Measurements from ENCODE around the gene KIDINS220.

KIDINS220 gene

DNA sequence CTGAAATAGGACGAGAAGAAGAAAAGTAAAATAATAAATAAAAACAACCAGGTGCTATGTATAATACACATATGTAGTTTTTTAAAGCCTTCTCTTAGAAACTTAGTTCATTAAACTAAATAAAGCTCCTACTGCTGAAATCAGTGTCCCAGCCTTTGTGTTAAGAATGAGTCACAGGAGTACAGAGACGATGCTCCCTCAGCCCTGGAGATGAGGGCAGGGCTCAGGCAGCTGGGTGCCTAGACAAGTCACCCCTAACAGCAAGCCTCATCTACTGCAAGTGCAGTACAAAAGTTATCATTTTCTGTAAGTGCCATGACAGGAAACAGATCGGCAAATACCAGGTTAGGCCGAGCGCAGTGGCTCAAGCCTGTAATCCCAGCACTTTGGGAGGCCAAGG lies 18.2 kb downstream of the KIDINS220 start:
- no peak overlapping the region for H3K4me3 ChIP-seq (ENCODE audit: low read length)
- DNase-seq (ENCODE audit: low read depth, low spot score), result no peak

GRCh38 chr2:8817221-8817620 lies 20.2 kb downstream of the KIDINS220 start:
- DNase-seq (ENCODE audit: low read depth, low spot score), result no peak
- no peak overlapping the region for H3K4me3 ChIP-seq (ENCODE audit: low read length)

- DNase-seq (ENCODE audit: low read depth, low spot score), result no peak
- no peak overlapping the region for H3K4me3 ChIP-seq (ENCODE audit: low read length)
These were observed 30.3 kb downstream of the KIDINS220 start for GRCh38 chr2:8806885-8807704.

DNA sequence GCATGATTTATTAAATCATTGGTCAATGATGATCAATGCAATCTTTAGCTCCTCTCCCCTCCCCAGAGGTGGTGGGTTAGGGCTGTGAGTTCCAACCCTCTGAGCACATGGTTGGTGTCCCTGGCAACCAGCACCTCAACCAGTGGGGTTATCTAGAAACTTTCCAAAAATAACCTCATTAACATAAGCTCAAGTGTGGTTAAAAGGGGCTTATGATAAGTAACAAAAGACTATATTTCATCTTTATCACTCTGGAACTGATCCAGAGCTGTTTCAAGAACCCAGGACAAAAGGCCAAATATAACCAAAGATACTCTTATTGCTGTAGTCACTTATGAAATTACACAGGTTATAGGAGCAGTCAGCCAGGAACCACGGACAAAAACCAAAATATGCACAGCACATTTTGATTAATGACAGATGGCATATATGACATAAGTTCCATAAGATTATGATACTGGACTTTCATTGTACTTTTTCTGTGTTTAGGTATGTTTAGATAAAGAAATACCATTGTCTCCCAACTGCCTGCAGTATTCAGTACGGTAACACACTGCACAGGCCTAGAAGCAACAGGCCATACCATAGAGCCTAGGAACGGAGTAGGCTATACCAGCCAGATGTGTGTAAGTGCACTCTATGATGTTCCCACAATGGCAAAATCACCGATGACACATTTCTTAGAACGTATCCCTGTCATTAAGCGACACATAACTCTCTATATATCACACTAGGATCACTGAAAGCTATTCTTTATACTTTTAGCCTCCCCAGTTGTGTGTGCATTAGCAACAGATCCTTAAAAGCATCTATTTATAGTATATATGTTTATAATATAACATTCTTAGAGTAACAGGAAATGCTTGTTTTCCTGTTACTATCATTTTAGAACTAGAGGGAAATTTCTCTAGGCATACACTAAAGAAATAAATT lies 31.9 kb downstream of the KIDINS220 start:
- DNase-seq (ENCODE audit: low read depth, low spot score), result no peak
- H3K4me3 ChIP-seq (ENCODE audit: low read length), result no peak overlapping the region

DNA sequence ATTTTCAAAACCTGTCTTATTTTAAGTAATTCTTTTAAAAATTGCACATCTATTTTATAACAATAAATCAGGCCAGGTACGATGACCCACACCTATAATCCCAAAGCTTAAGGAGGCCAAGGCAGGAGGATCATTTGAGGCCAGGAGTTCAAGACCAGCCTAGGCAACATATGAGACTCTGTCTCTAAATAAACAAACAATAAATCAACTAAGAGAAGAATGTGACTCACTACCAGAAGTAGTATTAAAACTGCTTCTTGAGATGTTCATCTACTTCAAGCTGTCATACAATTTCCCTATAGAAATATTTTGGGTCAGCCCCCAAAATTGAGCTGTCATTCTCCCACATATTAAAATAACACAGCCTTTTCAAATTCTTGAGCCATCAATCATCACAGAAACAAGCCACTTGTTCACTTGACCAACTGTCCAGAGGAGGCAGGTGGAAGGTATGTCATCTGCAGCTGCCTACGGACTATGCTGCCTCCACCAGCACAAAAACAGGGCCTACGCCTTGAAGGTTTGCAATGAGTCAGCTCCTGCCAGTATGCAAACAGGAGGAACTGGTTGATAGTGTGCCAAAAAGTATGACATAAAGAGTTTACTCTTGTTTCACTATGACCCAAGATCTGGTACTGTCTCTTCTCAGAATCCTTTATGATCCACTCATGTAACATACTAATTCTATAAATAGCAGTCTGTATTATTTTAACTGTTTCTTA lies 33.6 kb downstream of the KIDINS220 start:
- no peak overlapping the region for H3K4me3 ChIP-seq (ENCODE audit: low read length)
- DNase-seq (ENCODE audit: low read depth, low spot score), result no peak

GRCh38 chr2:8802741-8803140 lies 34.7 kb downstream of the KIDINS220 start:
- no peak for DNase-seq (ENCODE audit: low read depth, low spot score)
- no peak overlapping the region for H3K4me3 ChIP-seq (ENCODE audit: low read length)

GRCh38 chr2:8800821-8801220 lies 36.6 kb downstream of the KIDINS220 start:
- no peak overlapping the region for H3K4me3 ChIP-seq (ENCODE audit: low read length)
- no peak for DNase-seq (ENCODE audit: low read depth, low spot score)

DNA sequence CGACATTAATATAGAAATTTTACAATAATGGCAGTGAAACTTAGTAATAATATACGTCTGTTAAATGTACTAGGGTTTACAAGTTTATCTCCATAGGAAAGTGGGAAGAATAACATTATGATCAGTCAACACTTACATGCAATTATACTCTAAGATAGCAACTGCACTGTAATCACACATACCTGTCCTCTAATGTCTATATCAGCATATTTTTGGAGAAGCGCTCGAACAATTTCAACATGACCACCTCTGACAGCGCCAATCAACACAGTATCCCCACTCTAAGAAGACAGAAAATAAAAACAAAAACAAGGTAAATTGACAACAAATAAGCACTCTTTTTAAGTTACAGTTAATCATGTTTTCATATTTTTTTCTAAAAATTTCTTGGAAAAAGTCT lies 37.2 kb downstream of the KIDINS220 start:
- no peak overlapping the region for H3K4me3 ChIP-seq (ENCODE audit: low read length)
- no peak for DNase-seq (ENCODE audit: low read depth, low spot score)

DNA sequence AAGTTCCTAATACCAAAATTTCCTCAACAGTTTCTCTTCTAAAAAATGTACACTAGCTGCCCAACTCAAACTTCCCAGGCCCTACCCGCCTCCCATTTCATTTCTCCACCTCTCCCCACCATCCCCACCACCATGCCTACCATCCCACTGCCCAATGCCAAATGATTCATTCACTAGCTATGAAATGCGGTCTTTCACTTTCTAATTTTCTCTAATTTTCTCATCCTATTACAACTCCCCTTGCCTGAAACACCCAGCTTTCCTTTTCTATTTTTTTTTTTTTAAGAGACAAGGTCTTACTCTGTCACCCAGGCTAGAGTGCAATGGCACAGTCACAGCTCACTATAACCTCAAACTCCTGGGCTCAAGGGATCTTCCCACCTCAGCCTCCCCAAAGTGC lies 38.4 kb downstream of the KIDINS220 start:
- DNase-seq (ENCODE audit: low read depth, low spot score), result no peak
- H3K4me3 ChIP-seq (ENCODE audit: low read length), result no peak overlapping the region

DNA sequence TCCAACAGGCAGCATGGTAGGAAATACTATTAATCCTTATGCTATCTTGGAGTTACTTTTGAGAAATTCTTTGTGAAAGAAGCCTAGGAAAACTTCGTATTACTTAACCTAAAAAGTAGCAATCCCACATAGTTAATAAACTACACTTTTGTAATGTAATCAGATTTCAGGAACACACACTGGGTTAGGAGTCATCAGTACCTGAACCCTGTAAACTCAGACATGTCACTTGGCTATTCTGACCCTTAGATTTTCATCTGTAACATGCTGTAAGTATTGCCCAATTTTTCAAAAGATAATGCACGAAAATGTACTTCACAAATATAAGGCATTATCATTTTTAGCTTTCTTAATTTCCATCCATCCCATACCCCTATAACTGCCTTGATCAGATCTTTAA lies 39.0 kb downstream of the KIDINS220 start:
- H3K4me3 ChIP-seq (ENCODE audit: low read length), result no peak overlapping the region
- no peak for DNase-seq (ENCODE audit: low read depth, low spot score)

DNA sequence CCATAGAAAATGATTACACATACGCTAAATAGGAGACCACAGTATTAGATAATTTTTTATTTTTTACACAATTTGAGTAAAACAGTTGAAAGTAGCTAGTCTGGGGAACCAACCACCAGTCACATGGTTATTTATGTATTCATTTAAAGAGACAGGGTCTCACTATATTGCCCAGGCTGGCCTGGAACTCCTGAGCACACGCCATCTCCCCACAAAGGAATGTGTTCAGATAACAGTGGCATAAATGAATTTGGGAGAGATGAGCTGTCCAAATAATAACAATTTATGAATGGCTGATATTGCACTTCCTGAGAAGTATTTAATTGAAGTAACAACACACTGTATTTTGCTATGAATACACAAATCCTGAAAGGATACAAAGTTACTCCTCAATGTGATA lies 39.7 kb downstream of the KIDINS220 start:
- no peak overlapping the region for H3K4me3 ChIP-seq (ENCODE audit: low read length)
- no peak for DNase-seq (ENCODE audit: low read depth, low spot score)

DNA sequence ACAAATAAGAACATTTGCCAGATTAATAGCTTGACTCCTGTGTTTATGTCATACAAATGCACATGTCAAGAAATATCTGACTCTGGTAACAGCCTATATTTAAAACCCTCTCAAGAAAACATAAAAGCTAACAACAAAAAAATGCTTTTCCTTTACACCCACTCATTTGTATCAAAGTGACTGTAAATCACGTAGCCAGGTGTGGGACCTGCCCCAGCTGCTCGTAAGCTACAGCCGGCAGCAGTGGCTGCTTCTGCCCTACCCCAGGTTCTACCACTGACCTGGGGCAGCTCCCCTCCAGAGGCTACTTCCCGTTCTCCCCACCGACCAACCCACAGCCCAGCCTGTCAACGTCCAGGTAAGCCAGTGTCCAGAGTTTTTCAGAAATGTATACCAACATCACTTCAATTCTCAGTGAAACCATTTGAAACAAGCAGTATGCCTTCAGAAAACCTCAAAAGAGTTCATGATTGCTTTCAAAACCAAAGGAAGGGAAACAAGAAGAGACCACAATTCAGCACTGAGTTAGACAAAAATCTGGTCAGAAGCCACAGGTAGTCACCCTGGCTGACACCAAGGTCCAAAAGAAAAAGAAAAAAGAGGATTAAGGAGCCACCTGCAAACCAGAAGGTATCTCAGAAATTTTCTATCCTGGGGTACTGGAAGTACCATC lies 40.4 kb downstream of the KIDINS220 start:
- no peak overlapping the region for H3K4me3 ChIP-seq (ENCODE audit: low read length)
- DNase-seq (ENCODE audit: low read depth, low spot score), result peak; percentile 10

DNA sequence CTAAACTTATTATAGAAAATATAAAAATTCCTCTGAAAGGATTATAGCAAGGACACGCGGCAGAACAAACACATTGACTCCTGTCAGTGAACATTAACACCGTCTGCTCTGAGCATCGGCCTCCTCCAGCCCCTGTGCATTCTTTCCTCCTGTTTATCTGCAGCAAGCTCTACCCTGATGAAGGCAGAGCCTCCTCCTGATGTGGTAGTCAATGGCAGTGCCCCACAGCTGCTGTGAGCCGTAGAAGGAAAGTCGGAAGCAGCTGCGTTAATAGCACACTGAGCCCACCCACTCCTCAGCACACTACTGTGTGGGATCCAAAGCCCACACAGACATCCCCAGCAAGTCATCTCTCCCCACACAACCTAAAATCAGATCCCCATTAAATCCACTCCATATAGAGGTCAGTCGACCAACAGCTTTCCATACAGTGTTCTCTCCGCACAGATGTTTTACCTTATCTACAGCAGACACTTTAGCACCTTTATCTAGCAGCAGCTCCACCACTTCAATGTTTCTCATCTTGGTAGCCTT lies 41.0 kb downstream of the KIDINS220 start:
- no peak overlapping the region for H3K4me3 ChIP-seq (ENCODE audit: low read length)
- no peak for DNase-seq (ENCODE audit: low read depth, low spot score)

GRCh38 chr2:8794923-8795825 lies 42.2 kb downstream of the KIDINS220 start:
- DNase-seq (ENCODE audit: low read depth, low spot score), result no peak
- H3K4me3 ChIP-seq (ENCODE audit: low read length), result no peak overlapping the region

DNA sequence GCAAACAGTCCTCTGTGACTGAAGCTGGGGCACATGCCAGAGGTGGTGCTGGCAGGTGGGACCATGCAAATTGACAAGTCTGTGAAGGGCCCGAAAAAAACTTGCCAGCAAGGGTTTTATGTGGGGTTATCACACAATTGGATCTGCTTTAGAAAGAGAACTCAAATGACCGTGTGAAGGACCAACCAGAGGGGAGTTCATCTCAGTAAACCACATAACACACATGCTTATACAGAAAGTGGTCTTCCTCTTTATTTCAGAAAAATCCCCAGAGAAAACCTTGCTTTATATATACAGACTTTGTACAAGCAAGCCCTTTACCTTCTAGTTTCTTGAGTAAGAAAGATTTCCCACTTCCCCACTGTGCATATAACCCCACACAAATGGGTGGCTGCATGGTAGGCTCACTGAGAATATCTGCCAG lies 46.7 kb downstream of the KIDINS220 start:
- no peak overlapping the region for H3K4me3 ChIP-seq (ENCODE audit: low read length)
- DNase-seq (ENCODE audit: low read depth, low spot score), result no peak

DNA sequence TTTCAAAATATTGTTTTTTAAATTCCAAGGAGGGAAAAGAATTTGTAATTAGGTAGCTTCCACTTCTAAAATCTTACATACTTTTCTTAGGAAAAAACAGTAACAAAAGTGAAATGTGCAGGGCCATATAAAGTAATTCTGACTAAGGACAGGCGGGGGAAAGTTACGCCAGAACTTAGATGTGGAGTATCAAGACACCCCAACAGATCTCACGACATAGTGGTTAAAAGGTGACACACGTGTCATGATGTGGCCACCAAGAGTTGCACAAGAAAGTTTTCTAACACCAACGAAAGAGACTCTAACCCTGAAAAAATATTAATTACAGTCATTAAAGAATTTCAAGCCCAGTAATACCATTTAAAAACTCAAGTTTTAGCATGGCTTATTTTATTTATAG lies 51.0 kb downstream of the KIDINS220 start:
- no peak overlapping the region for H3K4me3 ChIP-seq (ENCODE audit: low read length)
- DNase-seq (ENCODE audit: low read depth, low spot score), result no peak

GRCh38 chr2:8779795-8780671 lies 57.4 kb downstream of the KIDINS220 start:
- DNase-seq (ENCODE audit: low read depth, low spot score), result no peak
- no peak overlapping the region for H3K4me3 ChIP-seq (ENCODE audit: low read length)
